GM18505 (cell line): ENCODE measurements around the gene CRYBA4.

Experiments
- ATAC-seq: cut with Tn5 transposase; IDR thresholded peaks from one replicate; pipeline ENCODE4 v1.9.1; 2021; ENCODE audit not compliant: unreplicated experiment
- POLR2A ChIP-seq: IDR thresholded peaks from 4 replicates; pipeline ENCODE4 v1.6.1; 2011; ENCODE audit warnings: borderline replicate concordance; ENCODE audit not compliant: insufficient read depth, insufficient read length; ENCODE audit errors: extremely low read depth

CRYBA4 gene

GRCh38 chr22:26623984-26624383 is 2.2 kb downstream of the CRYBA4 start:
- no peak for TF ChIP-seq POLR2A
- ATAC-seq = no peak

GRCh38 chr22:26624803-26625202 is 3.0 kb downstream of the CRYBA4 start:
- no peak for TF ChIP-seq POLR2A
- no peak for ATAC-seq

DNA sequence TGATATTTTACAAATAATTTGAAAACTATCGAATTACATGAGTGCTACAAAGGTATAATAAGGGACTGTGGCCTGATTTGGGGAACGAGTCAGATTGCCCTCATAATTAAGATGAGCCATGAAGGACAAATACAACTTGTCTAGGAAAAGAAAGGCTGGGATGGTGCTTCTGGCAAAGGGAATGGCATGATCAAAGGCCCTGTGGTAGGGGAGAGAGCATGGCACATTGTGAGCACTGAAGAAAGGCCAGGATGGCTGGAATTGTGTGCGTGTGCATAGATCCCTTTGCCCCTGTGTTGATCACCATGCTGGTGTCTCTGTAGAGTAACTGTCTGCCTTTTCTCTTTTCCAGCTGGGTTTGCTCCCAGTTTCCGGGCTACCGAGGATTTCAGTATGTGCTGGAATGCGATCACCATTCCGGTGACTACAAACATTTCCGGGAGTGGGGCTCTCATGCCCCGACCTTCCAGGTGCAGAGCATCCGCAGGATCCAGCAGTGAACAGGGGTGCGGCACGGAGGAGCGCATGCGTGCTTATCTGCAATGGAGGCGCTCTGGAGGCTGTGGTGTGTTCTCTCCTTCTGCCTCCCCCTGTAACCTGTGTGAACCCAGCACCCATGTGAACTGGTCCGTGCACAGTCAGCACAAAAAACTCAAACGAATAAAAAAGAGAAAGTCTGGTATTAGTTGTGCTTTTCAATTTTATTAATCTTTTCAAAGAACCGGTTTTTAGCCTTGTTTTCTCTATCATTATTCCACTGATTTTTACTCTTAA is 8.4 kb downstream of the CRYBA4 start:
- no peak for ATAC-seq
- TF ChIP-seq POLR2A = no peak

DNA sequence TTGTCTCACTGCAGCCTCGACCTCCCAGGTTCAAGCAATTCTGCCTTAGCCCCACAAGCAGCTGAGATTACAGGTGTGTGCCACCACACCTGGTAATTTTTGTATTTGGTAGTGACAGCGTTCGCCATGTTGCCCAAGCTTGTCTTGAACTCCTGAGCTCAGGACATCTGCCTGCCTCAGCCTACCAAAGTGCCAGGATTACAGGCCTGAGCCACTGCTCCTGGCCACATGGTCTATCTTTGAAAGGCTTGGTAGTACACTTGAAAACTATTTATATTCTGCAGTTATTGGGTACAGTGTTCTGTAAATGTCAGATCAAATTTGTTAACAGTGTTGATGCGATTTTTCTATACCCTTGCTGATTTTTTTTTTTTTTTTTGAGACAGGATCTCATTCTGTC is 9.5 kb downstream of the CRYBA4 start:
- ATAC-seq = no peak
- no peak for TF ChIP-seq POLR2A

DNA sequence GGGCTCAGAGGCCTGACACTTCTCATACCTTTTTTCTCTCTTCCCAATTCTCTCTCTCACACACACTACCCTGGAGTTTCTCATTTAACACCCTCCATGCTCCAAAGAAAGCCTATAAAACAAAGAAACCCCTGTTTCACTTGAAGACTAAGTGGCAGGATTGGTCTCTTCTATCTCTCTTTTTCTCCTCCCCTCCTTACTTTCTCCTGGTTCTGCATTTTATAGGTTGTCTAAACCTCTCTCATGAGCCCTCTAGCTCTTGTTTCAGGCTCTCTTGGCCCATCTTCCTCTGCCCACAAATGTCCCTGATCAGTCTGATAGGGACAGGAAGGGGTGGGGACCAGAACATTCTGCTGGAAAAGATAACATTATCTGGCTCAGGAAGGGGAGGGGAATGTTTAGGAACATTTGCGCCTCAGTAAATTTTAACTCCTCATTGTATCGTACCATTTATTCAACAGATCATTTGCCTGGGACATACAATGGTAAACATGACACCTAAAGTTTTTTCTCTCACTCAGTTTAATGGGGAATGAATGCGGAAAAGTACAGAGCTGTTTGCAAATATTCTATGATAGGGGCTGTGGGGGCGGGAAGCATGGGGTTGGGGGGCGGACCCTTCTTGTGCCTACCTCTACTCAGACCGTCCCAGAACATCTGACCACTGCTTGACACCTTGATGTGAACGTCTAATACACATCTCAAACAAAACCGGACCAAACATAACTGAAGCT is 10.8 kb downstream of the CRYBA4 start:
- TF ChIP-seq POLR2A = no peak
- ATAC-seq = no peak

GRCh38 chr22:26634189-26634588 is 12.4 kb downstream of the CRYBA4 start:
- ATAC-seq = no peak
- TF ChIP-seq POLR2A = no peak

DNA sequence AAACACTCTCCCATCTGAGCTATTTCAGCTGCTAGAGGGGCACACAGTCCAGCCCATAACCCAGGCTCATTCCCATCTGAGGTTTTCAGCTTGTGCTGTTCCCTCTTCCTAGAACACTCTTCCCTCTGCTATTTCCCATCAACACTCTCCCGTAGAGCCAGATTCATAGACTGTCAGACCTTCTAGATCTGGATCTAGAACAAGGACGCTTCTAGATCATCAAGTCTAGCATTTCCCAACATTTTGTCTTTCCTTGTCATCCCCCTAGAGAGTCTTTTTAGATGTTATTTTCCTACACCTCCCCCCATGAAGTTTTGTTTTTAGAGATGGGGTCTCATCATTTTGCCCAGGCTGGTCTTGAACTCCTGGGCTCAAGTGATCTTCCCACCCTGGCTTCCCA is 13.4 kb downstream of the CRYBA4 start:
- ATAC-seq = no peak
- no peak for TF ChIP-seq POLR2A

DNA sequence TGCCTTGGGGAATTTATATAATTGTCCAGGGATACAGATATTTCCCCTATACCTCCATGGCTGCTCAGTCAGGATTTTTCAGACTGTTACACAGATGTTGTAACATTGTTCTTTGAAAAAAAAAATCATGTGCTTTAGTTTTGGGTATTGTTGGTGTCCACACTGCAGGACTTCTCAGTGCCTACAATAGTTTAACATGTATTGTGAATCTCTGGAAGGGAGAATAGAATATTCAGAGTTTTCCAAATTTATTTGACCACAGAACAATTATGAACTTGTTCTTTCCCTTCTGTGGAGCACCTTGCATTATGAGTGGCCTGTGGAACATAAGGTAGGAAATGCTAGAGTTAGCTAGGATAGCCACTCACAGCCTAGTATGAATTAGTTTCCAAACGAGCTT is 14.5 kb downstream of the CRYBA4 start:
- ATAC-seq = no peak

DNA sequence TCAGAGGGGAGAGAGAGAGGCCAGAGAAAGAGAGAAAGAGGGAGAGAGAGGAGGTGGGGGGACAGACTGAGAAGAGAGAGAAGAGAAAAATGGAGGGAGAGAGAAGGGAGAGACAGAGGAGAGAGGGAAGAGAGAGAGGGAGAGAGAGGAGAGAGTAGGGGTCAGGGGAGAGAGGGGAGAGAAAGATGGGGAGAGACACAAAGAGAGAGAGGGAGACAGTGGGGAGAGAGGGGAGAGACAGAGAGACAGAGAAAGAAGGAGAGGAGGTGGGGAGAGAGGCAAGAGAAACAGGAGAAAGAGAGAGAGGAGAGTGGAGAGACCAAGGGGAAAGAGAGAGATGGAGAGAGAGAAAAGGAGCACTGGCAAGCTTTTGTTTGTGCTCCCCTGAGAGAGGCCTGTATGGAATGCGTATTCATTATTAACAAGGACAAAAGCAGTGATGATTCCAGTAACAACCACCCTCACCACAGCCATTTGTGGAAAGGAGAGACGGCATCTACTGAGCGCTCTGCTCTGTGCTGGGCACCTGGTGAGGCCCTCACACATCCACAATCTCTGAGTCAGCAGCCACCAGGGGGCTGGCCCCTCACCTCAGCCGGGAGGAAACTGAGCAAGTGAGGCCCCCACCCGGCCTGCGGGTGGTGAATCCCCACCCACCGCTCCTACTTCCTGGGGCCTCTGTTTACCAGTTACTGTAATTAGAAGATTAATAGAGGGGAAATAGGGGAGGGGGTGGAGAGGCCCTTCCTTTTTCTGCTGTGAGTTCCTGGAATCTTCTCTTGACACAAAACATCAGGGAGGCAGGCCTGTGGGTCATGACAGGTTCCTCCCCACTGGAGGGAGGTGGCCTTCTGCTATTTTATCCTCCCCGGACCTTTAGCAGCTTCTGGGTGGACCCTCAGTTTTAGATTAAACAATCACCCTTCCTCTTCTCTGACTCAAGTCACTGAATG is 21.0 kb downstream of the CRYBA4 start:
- TF ChIP-seq POLR2A = no peak
- ATAC-seq = no peak

More for the DNA sequence above, 14.5 kb downstream of the CRYBA4 start:
- TF ChIP-seq POLR2A = no peak

DNA sequence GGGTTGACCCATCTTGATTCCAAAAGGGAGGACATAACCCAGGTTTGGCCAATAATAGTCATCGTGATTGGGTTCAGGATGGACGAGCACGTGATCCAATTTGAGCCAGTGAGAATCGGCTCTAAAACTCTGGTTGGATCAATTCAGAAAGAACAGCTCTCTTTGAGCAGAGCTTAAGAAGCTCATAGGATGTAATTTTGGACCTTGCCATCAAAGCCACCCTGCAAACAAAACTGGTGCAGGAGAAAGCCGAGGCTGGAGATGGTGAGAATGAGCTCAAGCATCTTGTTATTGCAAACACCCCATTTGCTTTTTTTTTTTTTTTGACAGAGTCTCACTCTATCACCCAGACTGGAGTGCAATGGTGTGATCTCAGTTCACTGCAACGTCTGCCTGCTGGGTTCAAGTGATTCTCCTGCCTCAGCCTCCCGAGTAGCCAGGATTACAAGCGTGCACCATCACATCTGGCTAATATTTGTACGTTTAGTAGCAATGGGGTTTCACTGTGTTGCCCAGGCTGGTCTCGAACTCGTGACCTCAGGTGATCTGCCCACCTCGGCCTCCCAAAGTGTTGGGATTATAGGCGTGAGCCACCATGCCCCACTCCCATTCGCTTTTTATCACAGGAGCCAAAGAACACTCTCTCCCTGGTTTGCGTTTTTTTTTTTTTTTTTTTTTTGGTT is 21.8 kb downstream of the CRYBA4 start:
- no peak for ATAC-seq
- no peak for TF ChIP-seq POLR2A

GRCh38 chr22:26646158-26646557 is 24.4 kb downstream of the CRYBA4 start:
- no peak for ATAC-seq
- TF ChIP-seq POLR2A = no peak

GRCh38 chr22:26648011-26648497 is 26.3 kb downstream of the CRYBA4 start:
- no peak for ATAC-seq
- TF ChIP-seq POLR2A = no peak
